Heart right ventricle (tissue), 16 donors: Measurements from ENCODE around the gene SPTBN4. TPM values are rescaled to one million over a fixed set of nuclear protein-coding genes. Genes with fewer than 3 reads are reported as not detected.

Experiments
- ATAC-seq, 8 donors: fragments of 200-7000 bp; cut with Tn5 transposase; one replicate each; pipeline ENCODE4 v1.9.1; 2020; ENCODE audit warnings: mild to moderate bottlenecking in 8 of 8, moderate library complexity in 8 of 8, moderate number of reproducible peaks in 1 of 8
- DNase-seq, 2 donors: peaks; one replicate each; pipeline ENCODE4 v3.0.0-alpha.2; 2020
- H3K27ac ChIP-seq, 10 donors: fragments of 200-600 bp; sonication (generic) in 2 of 10; one replicate each; pipeline versions ENCODE4 v1.5.0 to v1.8.0; 2020 to 2022; ENCODE audit warnings: mild to moderate bottlenecking in 3 of 10
- H3K27me3 ChIP-seq, 7 donors: fragments of 200-600 bp; one replicate each; pipeline ENCODE4 v1.8.0; 2021 to 2022; ENCODE audit warnings: mild to moderate bottlenecking in 2 of 7
- H3K36me3 ChIP-seq, 9 donors: fragments of 200-600 bp; sonication (generic) in 1 of 9; one replicate each; pipeline versions ENCODE4 v1.5.0 to v1.8.0; 2020 to 2022; ENCODE audit warnings: mild to moderate bottlenecking in 2 of 9
- H3K4me1 ChIP-seq, 9 donors: fragments of 200-600 bp; sonication (generic) in 1 of 9; one replicate each; pipeline versions ENCODE4 v1.5.0 to v1.8.0; 2020 to 2022; ENCODE audit warnings: mild to moderate bottlenecking in 4 of 9
- H3K4me3 ChIP-seq, 10 donors: fragments of 200-600 bp; sonication (generic) in 2 of 10; one replicate each; pipeline versions ENCODE4 v1.5.0 to v1.8.0; 2020 to 2022; ENCODE audit warnings: mild to moderate bottlenecking in 7 of 10, moderate library complexity in 2 of 10
- H3K9me3 ChIP-seq, 11 donors: fragments of 200-600 bp in 10 of 11; sonication (generic) in 2 of 11; one replicate each; pipeline versions ENCODE4 v1.5.0 to v1.8.0; 2013 to 2022; ENCODE audit warnings: mild to moderate bottlenecking in 2 of 11, control low read depth in 1 of 11, moderate library complexity in 1 of 11
- CTCF ChIP-seq, 9 donors: fragments of 200-600 bp; sonication (generic) in 2 of 9; IDR thresholded peaks; one replicate each; pipeline versions ENCODE4 v1.5.0 to v1.8.0; 2021 to 2022; ENCODE audit warnings: antibody characterized with exemption in 9 of 9, mild to moderate bottlenecking in 5 of 9, moderate library complexity in 1 of 9
- WGBS, 2 donors: extraction: QIAGEN DNeasy Blood & Tissue Kit; methylation state at CpG; one replicate each; pipeline ENCODE4 v1.1.7; 2013; ENCODE audit warnings: inconsistent platforms in 1 of 2; 5-methylcytosine and 5-hydroxymethylcytosine counted together
- intact Hi-C, 10 donors: fragments of 100-400 bp; cut with DNase I; formaldehyde crosslinking; loops; one replicate each; pipeline versions ENCODE4 v1.11.1 to v1.14.2; 2022
- polyA plus RNA-seq, 2 donors: library from polyadenylated mRNA; stranded (reverse); fragments of 200-250 nt; gene quantifications; one replicate each; pipeline ENCODE4 v1.2.3, GENCODE V29; 2013
- total RNA-seq, 10 donors: library from RNA; stranded (reverse); fragmentation: NEBNext Ultra II Directional in 3 of 10; extraction: Animal tissue kit (Norgen Biotek cat#: 25700) in 3 of 10; gene quantifications; one replicate each; pipeline versions ENCODE4 v1.2.1 to v1.2.4, GENCODE V29; 2021 to 2023
- donor health status: Arrhythmogenic right ventricular cardiomyopathy.
- donor health status: ischemic (EF 13 %, LVEDD 7.1; RV severe dilation, severe dysfunction).
- donor health status: healthy with polysubstance abuse.
- donor health status: DM: no; HTN: yes; CAD: no.
- donor health status: DM: no; HTN: no; CAD: no.
- donor health status: ischemic (EF 25% LVEDD 6.9; RV normal size, moderate dysfunction).
- donor health status: ischemic (EF 25% LVEDD 5.7; RV mildly dilated, moderate dysfunction).
- donor health status: healthy.
- donor health status: DM: yes; HTN: yes; CAD: no.
- donor health status: Ischemic cardiomyopathy.
- donor health status: ischemic (EF 35%, LVEDD 5.7; RV mildly dilated, moderate dysfunction).
- donor health status: nonischemic (EF 11% LVEDD 7.7; RV severe dilation, severe dysfunction).
- donor health status: DM: yes; HTN: yes; CAD: no.
- donor health status: PGD.
- donor health status: ischemic (EF 29% LVEDD 5.4; RV normal size, mild dysfunction).
- donor health status: nonischemic (EF 23%, LVEDD 6.1; RV moderate dilation, normal function).

The SPTBN4 gene
- total and polyA plus RNA-seq, 12 donors, result 3.0 to 13.8 (median 4.9) TPM

- no peak overlapping the region for H3K4me3 ChIP-seq
- peak overlapping the region in 2 of 10 donors; percentile 26 to 87 for H3K27ac ChIP-seq
- H3K27me3 ChIP-seq, result peaks cover 0 to 8% (median 0%) of the 10 kb centered on the region in 7 donors
- H3K9me3 ChIP-seq, result no peaks in the 10 kb centered on the region
- 95 to 97% methylated on average over 10 of the region's 10 CpGs for WGBS, 2 donors
- H3K36me3 ChIP-seq, result peaks cover 0 to 39% (median 0%) of the 10 kb centered on the region in 9 donors
- ATAC-seq (no peak), DNase-seq (no peak)
- no peak for TF ChIP-seq CTCF (IDR thresholded peaks at IDR 0.05)
- intact Hi-C loops, result no loop called here
- H3K4me1 ChIP-seq, result peaks cover 5 to 71% (median 29%) of the 10 kb centered on the region in 9 donors
Measured at GRCh38 chr19:40611900-40612698, 145.3 kb downstream of the SPTBN4 start.

- Histone ChIP-seq H3K4me3 (peak overlapping the region; percentile 48 to 70 (median 64)), H3K4me1 (peaks cover 5 to 66% (median 23%) of the 10 kb centered on the region in 9 donors), H3K27me3 (peaks cover 0 to 6% (median 0%) of the 10 kb centered on the region in 7 donors), H3K27ac (peak overlapping the region in 9 of 10 donors; percentile 80 to 93 (median 92)), H3K36me3 (peaks cover 0 to 47% (median 0%) of the 10 kb centered on the region in 9 donors), H3K9me3 (no peaks in the 10 kb centered on the region)
- intact Hi-C loops, result no loop called here
- TF ChIP-seq CTCF (IDR thresholded peaks at IDR 0.05), result no peak
- DNase-seq (peak in 1 of 2 donors; percentile 74), ATAC-seq (peak in 3 of 8 donors; percentile 1 to 6 (median 5))
- 36 to 42% methylated on average over 49 to 50 of the region's 50 CpGs for WGBS, 2 donors
Measured at GRCh38 chr19:40612831-40613689, 146.3 kb downstream of the SPTBN4 start.

GRCh38 chr19:40613690-40614621 is 147.2 kb downstream of the SPTBN4 start:
- Histone ChIP-seq H3K27ac (peak overlapping the region; percentile 78 to 93 (median 90)), H3K4me3 (peak overlapping the region; percentile 48 to 70 (median 64)), H3K36me3 (peaks cover 0 to 56% (median 0%) of the 10 kb centered on the region in 9 donors), H3K4me1 (peaks cover 5 to 64% (median 23%) of the 10 kb centered on the region in 9 donors), H3K9me3 (no peaks in the 10 kb centered on the region), H3K27me3 (peaks cover 0 to 6% (median 0%) of the 10 kb centered on the region in 7 donors)
- ATAC-seq (peak; percentile 54 to 73 (median 68)), DNase-seq (peak; percentile 79 to 82)
- intact Hi-C loops, result no loop called here
- WGBS, 2 donors, result 15 to 23% methylated on average over 66 to 67 of the region's 67 CpGs
- no peak for TF ChIP-seq CTCF (IDR thresholded peaks at IDR 0.05)
